DMS53 treated with DMSO at 0.1 percent for 48 hours (cell line): ENCODE data around the gene ADAMTS16.

Experiments
- DNase-seq: peaks from one replicate; lab custom pipeline; 2025; ENCODE audit not compliant: unreplicated experiment; lab: John Stamatoyannopoulos, UW

Gene ADAMTS16

GRCh38 chr5:5141339-5141599 lies 1.1 kb downstream of the ADAMTS16 start:
- DNase-seq, result no peak

- peak; percentile 38 for DNase-seq
Observed at GRCh38 chr5:5141625-5142525, 1.7 kb downstream of the ADAMTS16 start.

GRCh38 chr5:5144441-5144840 lies 4.3 kb downstream of the ADAMTS16 start:
- DNase-seq, result no peak

GRCh38 chr5:5145651-5146529 lies 5.8 kb downstream of the ADAMTS16 start:
- no peak for DNase-seq

DNA sequence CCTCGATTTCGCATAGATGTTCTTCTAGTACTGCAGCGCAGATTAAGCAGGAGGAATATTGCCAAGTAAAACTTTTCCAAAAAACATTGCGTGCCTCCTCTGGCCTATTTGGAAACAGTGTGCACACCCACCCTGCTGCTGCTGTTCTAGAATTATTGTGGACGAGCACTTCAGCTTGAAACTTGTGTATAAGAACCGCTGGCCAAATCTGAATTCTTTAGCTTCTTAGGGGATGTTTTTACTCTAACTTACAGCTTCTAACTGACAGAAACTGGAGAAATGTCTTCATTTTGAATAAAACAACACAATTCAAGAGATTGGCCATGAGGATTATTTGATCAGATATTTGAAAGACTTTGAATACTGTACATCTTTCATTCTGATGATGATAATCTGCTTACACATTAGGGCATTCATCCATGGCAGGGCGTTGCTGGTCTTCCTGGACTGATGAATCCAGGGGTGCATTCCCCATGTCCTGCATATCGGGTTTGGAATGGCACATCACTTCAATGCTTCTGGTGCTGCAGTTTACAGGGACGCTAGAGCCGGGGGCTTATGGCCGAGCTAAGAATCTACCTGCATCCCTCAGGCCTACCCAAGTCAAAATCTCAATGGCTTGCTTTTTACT lies 6.5 kb downstream of the ADAMTS16 start:
- DNase-seq, result no peak

GRCh38 chr5:5149154-5149553 lies 9.0 kb downstream of the ADAMTS16 start:
- DNase-seq, result no peak

DNA sequence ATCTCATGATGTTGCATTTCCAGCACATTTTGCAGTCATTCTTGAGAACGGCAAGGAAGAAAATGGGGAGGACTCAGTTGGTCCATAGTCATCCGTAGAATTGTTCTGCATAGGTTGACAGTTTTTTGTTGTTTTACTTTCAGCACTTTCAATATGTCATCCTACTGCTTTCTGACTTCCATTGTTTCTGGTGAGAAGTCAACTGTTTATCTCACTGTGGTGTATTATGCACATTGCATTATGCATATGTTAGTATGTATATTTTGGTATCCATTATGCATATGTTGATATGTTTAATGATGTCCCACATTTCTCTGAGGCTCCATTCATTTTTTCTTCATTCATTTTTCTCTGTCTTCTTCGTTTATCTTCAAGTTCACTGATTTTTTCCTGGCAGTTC lies 10.5 kb downstream of the ADAMTS16 start:
- DNase-seq, result no peak

DNA sequence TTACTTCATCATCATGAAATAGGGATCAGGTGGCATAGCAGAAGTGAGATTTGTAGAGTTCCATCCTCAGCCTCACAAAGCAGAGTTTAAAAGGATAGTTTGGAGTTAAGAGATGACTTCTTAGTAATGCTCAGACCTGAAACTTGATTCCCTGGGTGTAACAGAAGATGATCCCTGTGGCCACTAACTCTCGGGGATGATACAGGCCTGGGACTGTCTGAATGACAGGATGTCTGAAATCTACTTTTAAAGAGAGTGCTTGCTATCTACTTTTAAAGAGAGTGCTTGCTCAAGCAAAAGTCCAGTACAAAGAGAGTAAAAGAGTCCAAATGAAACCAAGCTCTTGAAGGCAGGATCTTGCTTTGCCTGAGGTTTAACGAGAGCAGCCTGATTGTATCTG lies 14.6 kb downstream of the ADAMTS16 start:
- no peak for DNase-seq

- DNase-seq, result no peak
Observed at GRCh38 chr5:5155617-5156016, 15.5 kb downstream of the ADAMTS16 start.

DNA sequence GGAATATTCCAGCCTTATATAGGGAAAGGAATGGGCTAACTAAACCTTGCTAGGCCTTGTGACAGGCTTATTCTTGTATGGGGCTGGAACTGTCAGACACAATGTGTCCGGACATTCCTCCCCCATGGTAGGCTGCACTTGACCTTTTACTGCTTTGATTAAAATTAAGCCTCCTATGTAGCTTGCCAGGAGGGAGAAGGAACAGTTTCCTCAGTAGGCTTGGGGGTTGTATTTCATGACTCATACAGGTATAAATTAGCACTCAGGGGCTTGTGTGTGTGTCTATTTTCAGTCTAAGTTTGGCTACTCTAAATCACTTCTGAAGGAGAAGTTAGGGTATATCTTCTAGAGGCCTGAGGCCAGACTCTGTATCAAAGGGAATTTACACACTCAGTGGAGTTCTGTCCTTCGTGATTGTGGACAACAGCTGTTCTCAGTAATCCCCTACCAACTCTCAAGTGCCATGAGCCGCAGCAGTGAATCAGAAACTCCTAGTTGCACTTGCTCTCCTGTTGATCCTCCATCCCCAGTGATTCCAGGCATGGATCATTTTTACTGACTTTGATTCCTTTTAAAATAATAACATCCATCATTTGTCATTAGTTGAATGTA lies 16.4 kb downstream of the ADAMTS16 start:
- no peak for DNase-seq

GRCh38 chr5:5158472-5158895 lies 18.4 kb downstream of the ADAMTS16 start:
- no peak for DNase-seq

GRCh38 chr5:5159282-5160103 lies 19.4 kb downstream of the ADAMTS16 start:
- DNase-seq, result no peak

DNA sequence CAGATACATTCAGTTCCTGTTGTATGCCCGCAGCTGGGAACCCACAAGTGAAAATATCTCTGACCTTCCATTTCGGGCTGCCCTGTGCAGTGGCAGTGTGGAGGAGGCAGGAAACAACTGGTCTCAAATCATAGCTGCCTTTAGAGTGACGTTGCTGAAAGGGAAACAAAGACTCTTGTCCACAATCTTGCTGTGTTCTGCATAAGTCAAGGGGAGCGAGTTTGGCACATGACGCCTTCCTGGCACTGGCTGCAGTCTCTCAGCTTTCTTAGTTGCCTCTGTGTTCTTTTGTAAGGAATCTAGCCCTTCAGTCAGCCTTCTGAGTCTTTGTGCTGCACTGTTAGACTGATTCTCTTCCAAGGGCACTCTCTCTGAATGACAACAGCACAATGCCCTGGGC lies 24.0 kb downstream of the ADAMTS16 start:
- no peak for DNase-seq

DNA sequence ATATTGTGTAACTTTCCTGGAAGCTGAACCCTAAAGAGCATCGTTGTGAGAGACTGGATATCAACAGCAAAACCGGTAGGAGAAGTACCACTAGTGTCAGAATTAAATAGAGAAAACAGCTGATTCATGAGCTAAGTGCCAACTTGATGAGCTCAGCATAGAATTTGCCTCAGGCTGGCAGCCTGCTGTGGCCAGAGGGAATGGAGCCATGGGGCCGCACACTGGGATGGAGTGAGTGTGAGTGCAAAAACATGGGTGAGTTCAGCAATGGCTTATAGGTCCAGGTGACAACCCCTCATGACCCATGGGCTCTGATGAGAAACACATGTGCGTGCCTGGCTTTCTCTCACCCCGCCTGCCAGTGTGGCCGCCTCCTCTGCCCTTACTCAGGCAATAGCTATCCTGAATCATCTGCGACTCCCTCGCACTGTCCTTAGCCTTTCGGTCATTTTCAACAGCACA lies 25.4 kb downstream of the ADAMTS16 start:
- DNase-seq, result no peak

- DNase-seq, result no peak
Observed at GRCh38 chr5:5169466-5169865, 29.3 kb downstream of the ADAMTS16 start.

DNA sequence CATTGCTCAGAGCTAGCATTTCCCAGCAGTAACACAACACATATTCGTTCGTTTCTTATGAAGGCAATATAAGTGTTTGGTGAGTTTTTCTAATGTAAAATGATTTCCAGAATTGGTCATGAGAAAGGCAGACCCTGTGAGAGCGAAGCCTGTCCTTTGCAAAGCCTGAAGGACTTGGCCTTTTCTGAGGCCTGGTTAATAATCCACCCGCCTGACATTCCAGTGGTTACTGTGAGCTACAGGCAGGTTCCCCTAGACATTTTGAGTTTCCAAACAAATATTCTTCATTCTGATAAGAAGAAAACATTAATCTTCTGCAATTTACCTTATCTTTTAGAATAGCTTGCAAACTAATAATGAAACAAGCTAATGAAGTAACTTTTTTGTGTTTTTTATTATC lies 38.0 kb downstream of the ADAMTS16 start:
- DNase-seq, result no peak

DNA sequence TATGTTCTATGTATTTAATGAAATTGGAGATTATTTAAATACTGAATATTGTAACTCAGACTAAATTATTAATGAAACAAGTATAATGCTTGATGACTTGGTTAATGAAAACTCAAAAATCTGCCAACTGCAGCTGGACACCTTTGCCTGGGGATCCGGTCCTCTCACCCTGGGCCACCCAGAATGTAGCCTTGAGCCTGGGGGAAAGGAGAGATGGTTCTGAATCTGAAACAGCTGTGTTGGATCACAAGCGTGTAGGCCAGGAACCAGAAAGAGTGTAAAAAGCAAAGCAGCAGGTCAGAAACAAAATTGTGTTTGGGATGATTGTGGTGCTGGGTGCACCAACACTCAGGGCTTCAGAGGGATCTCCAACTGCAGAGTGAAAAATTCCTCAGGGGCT lies 38.5 kb downstream of the ADAMTS16 start:
- DNase-seq, result no peak

GRCh38 chr5:5179079-5179478 lies 38.9 kb downstream of the ADAMTS16 start:
- no peak for DNase-seq

DNA sequence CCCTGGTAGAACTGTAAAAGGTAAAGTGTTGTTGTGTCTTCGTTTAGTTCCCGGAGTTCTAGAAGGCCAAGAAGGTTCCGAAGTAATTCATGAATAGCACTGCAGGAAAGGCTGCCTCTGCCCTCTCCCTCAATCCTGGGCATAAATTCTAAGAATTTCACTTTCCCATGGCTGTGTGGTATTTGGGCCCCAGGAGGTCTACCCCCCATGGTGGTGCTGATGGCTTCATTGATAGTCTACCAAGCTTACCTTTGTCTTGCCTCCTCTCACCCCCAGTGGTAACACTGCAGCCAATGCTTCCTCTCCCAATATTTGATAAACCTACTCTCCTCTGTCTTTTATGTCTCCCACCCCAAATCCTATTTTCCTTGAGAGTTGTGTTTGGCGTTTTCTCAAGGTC lies 39.5 kb downstream of the ADAMTS16 start:
- DNase-seq, result no peak

DNA sequence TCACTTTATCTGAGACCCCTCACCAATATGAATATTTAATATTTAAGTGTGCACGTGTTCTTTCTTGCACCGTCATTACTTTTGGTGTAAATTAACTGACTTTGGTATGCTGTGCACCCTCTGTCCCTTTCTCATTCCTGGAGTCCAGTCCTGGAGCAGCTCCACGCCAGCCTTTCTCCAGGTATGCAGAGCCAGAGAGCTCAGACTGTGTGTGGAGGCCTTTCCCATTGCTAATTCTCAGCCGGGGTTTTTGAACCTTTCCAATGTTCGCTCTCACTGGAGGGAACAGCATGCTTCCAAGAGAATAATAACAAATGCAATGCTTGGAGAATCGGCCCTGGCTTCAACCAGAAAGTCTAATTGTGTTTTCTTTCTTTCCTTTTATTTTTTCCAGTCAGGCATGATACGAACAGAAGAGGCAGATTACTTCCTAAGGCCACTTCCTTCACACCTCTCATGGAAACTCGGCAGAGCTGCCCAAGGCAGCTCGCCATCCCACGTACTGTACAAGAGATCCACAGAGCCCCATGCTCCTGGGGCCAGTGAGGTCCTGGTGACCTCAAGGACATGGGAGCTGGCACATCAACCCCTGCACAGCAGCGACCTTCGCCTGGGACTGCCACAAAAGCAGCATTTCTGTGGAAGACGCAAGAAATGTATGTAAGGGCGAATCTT lies 41.7 kb downstream of the ADAMTS16 start:
- no peak for DNase-seq
